Measurements from ENCODE around the gene FITM2.
"Not testable (repeated sequence)": the region's sequence is repeated elsewhere in the genome, so short reads cannot be mapped to it uniquely, and the experiment has no call there.

Gene FITM2

GRCh38 chr20:44309763-44310663, 989 bp downstream of the FITM2 start:
- ATAC-seq = no peak
- peaks cover 23% of the 10 kb centered on the region for H3K4me1 Mint-ChIP-seq

GRCh38 chr20:44306927-44307326, 4.1 kb downstream of the FITM2 start:
- Mint-ChIP-seq H3K9me3 (no peaks in the 10 kb centered on the region), H3K27me3 (peaks cover 4% of the 10 kb centered on the region), H3K36me3 (ENCODE audit: low read depth) (peaks cover 9% of the 10 kb centered on the region), H3K27ac (no peak overlapping the region), H3K4me1 (peaks cover 23% of the 10 kb centered on the region), H3K4me3 (no peak overlapping the region)
- no peak for DNase-seq
- ATAC-seq = no peak

More at GRCh38 chr20:44309763-44310663, 989 bp downstream of the FITM2 start:
- H3K27me3 Mint-ChIP-seq = peaks cover 4% of the 10 kb centered on the region
- no peaks in the 10 kb centered on the region for H3K9me3 Mint-ChIP-seq
- H3K36me3 Mint-ChIP-seq (ENCODE audit: low read depth) = peaks cover 9% of the 10 kb centered on the region
- DNase-seq = no peak
- H3K27ac Mint-ChIP-seq = peak overlapping the region; percentile 98
- H3K4me3 Mint-ChIP-seq = peak overlapping the region; percentile 90

GRCh38 chr20:44304383-44304782, 6.6 kb downstream of the FITM2 start:
- Mint-ChIP-seq H3K27ac (no peak overlapping the region), H3K36me3 (ENCODE audit: low read depth) (peaks cover 5% of the 10 kb centered on the region), H3K27me3 (no peaks in the 10 kb centered on the region), H3K4me1 (peaks cover 7% of the 10 kb centered on the region), H3K4me3 (no peak overlapping the region), H3K9me3 (no peaks in the 10 kb centered on the region)
- ATAC-seq (no peak), DNase-seq (no peak)

GRCh38 chr20:44302736-44303135, 8.3 kb downstream of the FITM2 start:
- no peak for ATAC-seq

GRCh38 chr20:44302026-44302669, 8.9 kb downstream of the FITM2 start:
- Mint-ChIP-seq H3K4me1 (peaks cover 3% of the 10 kb centered on the region), H3K4me3 (no peak overlapping the region), H3K27me3 (no peaks in the 10 kb centered on the region), H3K27ac (no peak overlapping the region), H3K9me3 (no peaks in the 10 kb centered on the region), H3K36me3 (ENCODE audit: low read depth) (peaks cover 5% of the 10 kb centered on the region)
- ATAC-seq (no peak), DNase-seq (no peak)

More at GRCh38 chr20:44302736-44303135, 8.3 kb downstream of the FITM2 start:
- Mint-ChIP-seq H3K4me3 (no peak overlapping the region), H3K27me3 (no peaks in the 10 kb centered on the region), H3K9me3 (no peaks in the 10 kb centered on the region), H3K27ac (no peak overlapping the region), H3K36me3 (ENCODE audit: low read depth) (peaks cover 5% of the 10 kb centered on the region), H3K4me1 (peaks cover 3% of the 10 kb centered on the region)
- DNase-seq = no peak

GRCh38 chr20:44301285-44301684, 9.7 kb downstream of the FITM2 start:
- Mint-ChIP-seq H3K36me3 (ENCODE audit: low read depth) (no peaks in the 10 kb centered on the region), H3K4me3 (no peak overlapping the region), H3K4me1 (peaks cover 3% of the 10 kb centered on the region), H3K27me3 (no peaks in the 10 kb centered on the region), H3K9me3 (no peaks in the 10 kb centered on the region), H3K27ac (no peak overlapping the region)
- ATAC-seq (no peak), DNase-seq (no peak)

GRCh38 chr20:44299011-44299535, 11.9 kb downstream of the FITM2 start:
- H3K4me1 Mint-ChIP-seq, ATAC-seq: not testable (repeated sequence)

GRCh38 chr20:44297721-44298120, 13.3 kb downstream of the FITM2 start:
- H3K4me1 Mint-ChIP-seq = peaks cover 3% of the 10 kb centered on the region
- no peaks in the 10 kb centered on the region for H3K9me3 Mint-ChIP-seq
- DNase-seq (no peak), ATAC-seq (no peak)
- no peaks in the 10 kb centered on the region for H3K27me3 Mint-ChIP-seq
- no peak overlapping the region for H3K4me3 Mint-ChIP-seq
- H3K36me3 Mint-ChIP-seq (ENCODE audit: low read depth) = no peaks in the 10 kb centered on the region
- no peak overlapping the region for H3K27ac Mint-ChIP-seq

More at GRCh38 chr20:44299011-44299535, 11.9 kb downstream of the FITM2 start:
- not testable (repeated sequence) for H3K27me3 Mint-ChIP-seq; H3K27ac Mint-ChIP-seq; H3K9me3 Mint-ChIP-seq; H3K4me3 Mint-ChIP-seq; H3K36me3 Mint-ChIP-seq (ENCODE audit: low read depth); DNase-seq

GRCh38 chr20:44296011-44296410, 15.0 kb downstream of the FITM2 start:
- Mint-ChIP-seq H3K4me3 (no peak overlapping the region), H3K9me3 (no peaks in the 10 kb centered on the region), H3K27me3 (no peaks in the 10 kb centered on the region), H3K4me1 (peaks cover 2% of the 10 kb centered on the region), H3K36me3 (ENCODE audit: low read depth) (no peaks in the 10 kb centered on the region), H3K27ac (no peak overlapping the region)
- ATAC-seq (no peak), DNase-seq (no peak)

- Mint-ChIP-seq H3K4me1 (no peaks in the 10 kb centered on the region), H3K9me3 (peaks cover 3% of the 10 kb centered on the region), H3K4me3 (no peak overlapping the region), H3K27me3 (no peaks in the 10 kb centered on the region), H3K27ac (no peak overlapping the region), H3K36me3 (ENCODE audit: low read depth) (peaks cover 2% of the 10 kb centered on the region)
- no peak for ATAC-seq
- DNase-seq = no peak
Measured at GRCh38 chr20:44291754-44292153, 19.2 kb downstream of the FITM2 start.

GRCh38 chr20:44288252-44288651, 22.8 kb downstream of the FITM2 start:
- no peak for ATAC-seq
- peaks cover 3% of the 10 kb centered on the region for H3K9me3 Mint-ChIP-seq

GRCh38 chr20:44287272-44288097, 23.5 kb downstream of the FITM2 start:
- no peaks in the 10 kb centered on the region for H3K4me1 Mint-ChIP-seq
- H3K27me3 Mint-ChIP-seq = no peaks in the 10 kb centered on the region
- no peak for ATAC-seq
- H3K9me3 Mint-ChIP-seq = peaks cover 3% of the 10 kb centered on the region
- H3K4me3 Mint-ChIP-seq = no peak overlapping the region
- H3K27ac Mint-ChIP-seq = no peak overlapping the region
- DNase-seq = no peak
- H3K36me3 Mint-ChIP-seq (ENCODE audit: low read depth) = peaks cover 2% of the 10 kb centered on the region

More at GRCh38 chr20:44288252-44288651, 22.8 kb downstream of the FITM2 start:
- Mint-ChIP-seq H3K36me3 (ENCODE audit: low read depth) (peaks cover 2% of the 10 kb centered on the region), H3K4me1 (no peaks in the 10 kb centered on the region), H3K27me3 (no peaks in the 10 kb centered on the region), H3K27ac (no peak overlapping the region), H3K4me3 (no peak overlapping the region)
- DNase-seq = no peak

GRCh38 chr20:44284032-44284431, 27.0 kb downstream of the FITM2 start:
- DNase-seq = no peak
- Mint-ChIP-seq H3K9me3 (peaks cover 3% of the 10 kb centered on the region), H3K27me3 (no peaks in the 10 kb centered on the region), H3K36me3 (ENCODE audit: low read depth) (peaks cover 2% of the 10 kb centered on the region), H3K4me3 (no peak overlapping the region), H3K27ac (no peak overlapping the region), H3K4me1 (no peaks in the 10 kb centered on the region)
- no peak for ATAC-seq

- H3K4me3 Mint-ChIP-seq = no peak overlapping the region
- DNase-seq (no peak), ATAC-seq (no peak)
- no peaks in the 10 kb centered on the region for H3K36me3 Mint-ChIP-seq (ENCODE audit: low read depth)
- no peaks in the 10 kb centered on the region for H3K27me3 Mint-ChIP-seq
- H3K4me1 Mint-ChIP-seq = no peaks in the 10 kb centered on the region
- no peak overlapping the region for H3K27ac Mint-ChIP-seq
- no peaks in the 10 kb centered on the region for H3K9me3 Mint-ChIP-seq
Measured at GRCh38 chr20:44282192-44282591, 28.8 kb downstream of the FITM2 start.
